ENCODE measurements around the gene PIK3R6.
A peak's percentile ranks its signal among the peaks of the same experiment; 100 is the strongest.

PIK3R6 gene

DNA sequence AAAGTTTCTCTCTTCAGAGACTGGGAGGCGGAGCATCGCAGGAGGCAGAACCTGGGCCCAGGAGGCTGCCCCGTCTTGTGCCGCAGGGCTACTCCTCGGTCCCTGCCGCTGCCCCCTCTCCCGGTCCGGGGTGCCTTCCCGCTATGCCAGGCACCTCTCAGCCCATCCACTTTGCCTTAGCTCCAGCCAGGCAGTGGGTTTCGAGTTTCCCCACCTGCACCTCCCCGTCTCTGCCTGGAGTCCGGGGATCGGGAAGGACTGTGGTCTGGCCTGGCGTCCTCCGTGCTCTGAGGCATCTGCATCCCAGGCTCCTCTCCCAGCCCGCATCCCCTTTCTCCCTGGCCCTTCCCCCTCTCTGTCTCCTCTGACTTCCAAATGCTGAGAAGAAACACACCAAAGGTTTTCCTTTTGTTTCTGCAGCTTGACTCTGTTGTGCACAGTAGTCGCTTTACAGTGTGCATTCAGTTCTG, 26.8 kb upstream of the PIK3R6 start:
- DNase-seq, result no peak

DNA sequence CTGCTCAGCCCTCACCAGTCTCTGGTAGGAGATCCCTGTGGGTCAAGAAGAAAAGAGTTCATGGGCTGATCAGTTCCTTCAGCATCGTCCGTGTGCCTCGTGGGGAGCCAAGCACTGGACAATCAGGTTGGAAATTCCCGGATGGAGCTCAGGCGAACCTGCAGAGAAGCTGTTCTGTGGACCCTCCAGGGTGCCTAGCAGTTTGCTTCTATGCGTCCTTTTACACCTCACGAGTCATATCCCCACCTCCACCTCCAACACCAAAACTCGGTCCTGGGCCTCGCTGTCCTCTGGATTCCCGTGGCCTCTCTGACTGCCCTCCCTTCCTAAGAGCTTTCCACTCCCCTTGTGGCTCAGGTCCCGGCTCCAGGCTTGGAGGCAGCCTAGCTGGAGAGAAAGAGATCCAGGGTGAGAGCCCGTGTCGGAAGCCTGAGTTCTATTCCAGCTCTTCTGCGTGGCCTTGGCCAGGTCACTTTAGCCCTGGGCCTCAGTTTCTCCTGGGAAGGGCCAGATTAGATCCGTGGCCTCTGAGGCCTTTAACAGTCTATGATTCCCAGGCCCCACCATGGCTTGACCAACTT, 26.2 kb upstream of the PIK3R6 start:
- DNase-seq, result no peak

DNA sequence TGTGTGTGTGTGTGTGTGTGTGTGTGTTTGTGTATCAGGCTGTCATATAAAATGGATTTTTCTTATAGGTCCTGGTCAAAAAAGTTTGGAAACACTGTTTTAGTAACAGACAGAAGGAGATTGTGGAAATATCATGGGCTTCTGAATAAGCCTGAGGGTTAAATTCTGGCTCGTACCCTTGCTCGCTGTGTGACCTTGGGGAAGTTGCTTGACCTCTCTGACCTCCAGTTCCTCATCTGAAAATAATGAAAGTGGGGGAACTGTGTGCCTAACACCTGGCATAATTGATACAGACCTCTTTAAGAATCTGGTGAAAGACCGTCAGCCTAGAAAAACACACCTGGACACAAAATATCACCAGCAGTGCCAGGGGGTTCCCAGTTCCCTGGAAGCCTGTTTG, 25.6 kb upstream of the PIK3R6 start:
- DNase-seq, result no peak

DNA sequence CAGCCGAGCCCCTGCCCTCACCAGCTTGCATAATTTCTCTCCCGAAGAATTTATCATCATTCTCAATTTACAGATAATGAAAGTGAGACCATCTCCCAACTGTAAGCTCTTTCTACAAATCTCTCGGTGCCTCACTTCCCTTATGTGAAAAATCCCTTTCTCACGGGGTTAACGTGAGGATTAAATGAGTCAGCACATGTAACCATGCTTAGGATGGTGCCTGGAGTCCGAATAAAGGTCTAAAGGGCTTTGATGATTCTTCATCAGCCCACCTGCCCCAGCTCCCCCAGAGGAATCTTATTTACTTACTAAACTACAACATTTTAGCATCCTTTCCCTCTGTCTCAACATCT, 24.8 kb upstream of the PIK3R6 start:
- no peak for DNase-seq

DNA sequence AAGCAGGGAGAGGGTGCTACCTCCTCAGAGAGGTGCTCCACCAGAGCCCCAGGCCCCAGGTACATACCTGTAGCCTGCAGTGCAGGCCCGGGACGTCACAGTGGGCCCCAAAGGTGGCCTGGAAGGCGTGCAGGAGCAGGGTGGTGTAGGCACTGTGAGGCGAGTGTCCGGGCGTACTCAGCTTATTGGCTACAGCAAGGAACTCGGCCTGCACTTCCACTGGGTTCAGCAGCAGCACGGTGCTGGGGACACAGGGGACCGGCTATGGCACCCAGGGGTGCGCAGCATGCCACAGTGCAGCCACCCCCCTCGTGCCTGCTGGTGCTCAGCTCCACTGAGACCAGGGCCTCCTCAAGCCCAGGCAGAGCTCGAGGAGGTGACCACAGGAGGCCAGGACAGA, 23.2 kb upstream of the PIK3R6 start:
- DNase-seq, result no peak

DNA sequence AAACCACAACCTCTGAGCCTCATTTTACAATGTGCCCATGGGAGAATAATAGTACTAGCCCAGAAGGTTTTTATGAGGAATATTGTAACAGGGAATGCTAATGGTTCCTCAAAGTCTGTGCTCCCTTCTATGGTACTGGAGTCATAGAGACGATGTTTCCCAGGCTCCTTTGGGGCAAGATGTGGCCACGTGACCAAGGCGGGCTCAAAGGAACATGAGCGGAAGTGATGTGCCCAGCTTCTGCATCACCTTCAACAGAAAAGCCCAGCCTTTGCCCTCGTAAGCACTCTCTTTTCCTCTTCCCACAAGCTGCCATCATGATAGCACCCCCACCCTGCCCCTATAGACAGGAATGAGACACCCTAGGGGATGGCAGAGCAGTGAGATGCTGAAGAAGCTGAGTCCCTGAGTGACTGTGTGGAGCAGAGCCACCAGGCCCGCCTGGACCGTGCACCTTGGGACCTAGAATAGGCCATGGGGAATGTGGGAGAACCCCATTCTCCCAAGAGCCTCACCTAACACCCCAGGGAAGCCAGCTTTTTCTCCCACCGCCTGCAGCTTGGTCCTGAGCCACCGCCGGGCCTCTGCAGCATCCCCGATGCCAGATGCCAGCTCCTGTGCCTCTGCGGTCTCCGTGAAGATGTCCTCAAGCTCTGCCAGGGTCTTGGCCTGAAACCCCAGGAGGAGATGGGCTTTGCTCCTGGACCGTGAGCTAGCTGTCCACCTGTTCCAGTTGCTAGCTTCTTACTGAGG, 22.2 kb upstream of the PIK3R6 start:
- no peak for DNase-seq

DNA sequence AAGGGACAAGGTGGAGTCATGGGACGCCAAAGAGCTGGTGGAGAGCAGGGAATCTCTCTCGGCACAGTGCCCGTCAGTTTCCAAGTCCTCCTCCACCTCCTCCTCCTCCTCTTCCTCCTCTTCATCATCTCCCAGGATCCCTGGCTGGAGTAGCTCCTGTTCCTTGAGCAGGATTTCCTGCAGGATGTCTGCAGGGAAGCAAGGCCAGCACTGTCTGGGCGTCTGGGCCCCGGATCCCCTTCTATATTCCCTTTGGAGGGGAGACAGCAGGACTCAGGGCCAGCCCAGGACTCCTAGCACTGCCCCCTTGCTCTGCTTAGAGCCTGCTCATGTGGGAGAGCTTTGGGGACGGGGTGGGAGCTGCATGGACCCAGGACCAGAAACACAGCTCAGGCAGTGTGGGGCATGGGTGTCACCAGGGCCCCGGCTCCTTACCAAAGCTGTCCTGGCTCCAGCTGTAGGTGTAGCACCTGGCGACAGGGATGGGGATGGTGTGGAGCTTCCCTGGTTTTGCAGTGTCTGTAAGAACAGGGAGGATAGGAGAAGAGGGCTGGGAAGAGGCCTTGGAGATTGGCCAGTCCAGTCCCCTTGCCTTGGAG, 21.3 kb upstream of the PIK3R6 start:
- no peak for DNase-seq

DNA sequence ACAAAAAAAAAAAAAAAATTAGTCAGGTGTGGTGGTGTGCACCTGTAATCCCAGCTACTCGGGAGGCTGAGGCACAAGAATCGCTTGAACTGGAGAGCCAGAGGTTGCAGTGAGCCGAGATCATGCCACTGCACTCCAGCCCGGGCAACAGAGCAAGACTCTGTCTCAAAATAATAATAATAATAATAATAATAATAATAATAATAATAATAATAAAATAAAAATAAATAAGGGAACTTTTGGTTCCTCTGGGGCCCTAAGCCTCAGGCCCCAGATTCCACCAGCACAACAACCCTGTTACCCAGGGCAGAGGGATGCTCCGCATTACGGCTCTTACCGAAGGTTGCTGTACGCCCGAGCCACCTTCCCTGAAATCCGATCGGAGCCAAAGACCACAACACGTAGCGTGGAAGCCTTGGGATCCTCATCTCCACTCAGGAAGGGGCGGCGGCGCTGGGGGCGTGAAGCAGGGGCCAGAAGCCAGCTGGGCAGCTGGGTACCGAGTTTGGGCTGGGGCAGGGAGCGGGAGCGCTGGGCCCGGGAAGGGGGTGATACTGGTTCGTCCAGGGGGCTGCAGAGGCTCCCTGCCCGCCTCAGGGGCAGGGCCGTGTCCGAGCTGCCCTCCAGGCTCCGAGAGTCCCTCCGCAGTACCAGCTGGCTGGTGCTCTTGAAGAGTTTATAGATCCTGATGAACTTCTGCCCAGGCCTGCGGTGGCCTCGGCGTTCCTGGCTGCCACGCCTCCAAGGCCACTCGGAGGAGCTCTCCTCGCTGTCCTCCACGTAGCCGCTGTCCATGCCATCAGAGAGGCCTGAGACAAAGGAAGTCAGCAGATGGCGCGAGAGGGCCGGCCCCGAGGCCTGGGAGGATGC, 20.6 kb upstream of the PIK3R6 start:
- no peak for DNase-seq

DNA sequence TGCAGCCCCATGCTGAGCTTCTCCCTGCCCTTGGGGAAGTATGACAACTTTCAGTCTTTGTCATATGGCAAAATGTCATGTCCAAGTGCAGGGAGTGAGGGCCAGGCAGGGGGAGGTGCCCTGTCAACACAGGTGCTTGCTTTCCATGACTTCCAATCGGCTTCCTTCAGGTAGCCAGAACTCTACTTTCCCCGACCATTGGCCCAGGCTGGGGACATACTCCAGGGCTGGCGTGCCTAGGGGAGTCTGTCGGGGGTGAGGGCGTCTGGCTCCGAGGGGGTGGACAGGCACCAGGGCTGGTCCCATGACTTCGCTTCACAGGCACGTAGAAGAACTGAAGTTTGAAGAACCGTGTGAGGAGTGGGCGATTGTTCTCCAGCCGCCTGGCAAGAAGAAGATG, 19.8 kb upstream of the PIK3R6 start:
- no peak for DNase-seq

DNA sequence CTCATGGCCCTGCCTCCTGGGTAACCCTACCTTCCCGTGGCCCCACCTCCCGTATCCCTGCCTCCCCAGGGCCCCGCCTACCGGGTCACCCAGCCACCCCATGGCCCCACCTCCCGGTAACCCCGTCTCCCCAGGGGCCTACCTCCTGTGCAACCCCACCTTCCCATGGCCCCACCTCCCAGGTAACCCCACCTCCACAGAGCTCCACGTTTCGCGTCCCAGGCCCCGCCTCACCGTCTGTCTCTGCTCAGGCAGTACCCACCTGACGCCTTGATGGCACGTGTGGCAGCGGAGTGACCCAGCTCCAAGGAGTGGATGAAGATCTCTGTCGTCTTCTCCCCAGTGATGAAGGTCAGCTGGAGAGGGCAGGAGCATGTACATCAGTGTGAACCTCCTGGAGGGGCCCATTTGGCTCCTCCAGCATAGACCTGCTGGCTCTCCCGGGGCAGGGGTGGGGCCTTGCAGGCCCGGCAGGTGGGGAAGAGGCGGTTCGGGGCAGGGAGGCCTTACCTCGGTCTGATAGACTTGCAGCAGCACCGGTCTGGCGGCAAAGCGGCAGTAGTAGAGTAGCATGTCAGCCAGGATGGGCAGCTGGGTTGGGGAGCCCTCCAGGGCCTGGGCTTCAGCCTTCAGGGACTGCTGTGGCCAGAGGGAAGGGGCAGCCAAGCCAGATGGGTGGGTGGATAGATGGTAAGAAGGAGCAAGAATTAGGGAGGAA, 18.7 kb upstream of the PIK3R6 start:
- no peak for DNase-seq

DNA sequence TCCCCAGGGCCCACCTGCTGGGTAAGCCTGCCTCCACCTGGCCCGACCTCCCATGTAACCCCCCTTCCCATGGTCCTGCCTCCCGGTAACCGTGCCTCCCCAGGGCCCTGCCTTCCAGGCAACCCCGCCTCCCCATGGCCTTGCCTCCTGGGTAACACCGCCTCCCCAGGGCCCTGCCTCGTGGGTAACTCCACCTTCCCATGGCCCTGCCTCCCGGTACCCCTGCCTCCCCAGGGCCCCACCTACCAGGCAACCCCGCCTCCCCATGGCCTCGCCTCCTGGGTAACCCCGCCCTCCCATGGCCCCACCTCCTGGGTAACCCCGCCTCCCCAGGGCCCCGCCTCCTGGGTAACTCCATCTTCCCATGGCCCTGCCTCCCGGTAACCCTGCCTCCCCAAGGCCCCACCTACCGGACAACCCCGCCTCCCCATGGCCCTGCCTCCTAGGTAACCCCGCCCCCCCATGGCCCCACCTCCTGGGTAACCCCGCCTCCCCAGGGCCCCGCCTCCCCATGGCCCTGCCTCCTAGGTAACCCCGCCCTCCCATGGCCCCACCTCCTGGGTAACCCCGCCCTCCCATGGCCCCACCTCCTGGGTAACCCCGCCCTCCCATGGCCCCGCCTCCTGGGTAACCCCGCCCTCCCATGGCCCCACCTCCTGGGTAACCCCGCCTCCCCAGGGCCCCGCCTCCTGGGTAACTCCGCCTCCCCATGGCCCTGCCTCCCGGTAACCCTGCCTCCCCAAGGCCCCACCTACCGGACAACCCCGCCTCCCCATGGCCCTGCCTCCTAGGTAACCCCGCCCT, 17.9 kb upstream of the PIK3R6 start:
- DNase-seq, result peak; percentile 5 to 19

DNA sequence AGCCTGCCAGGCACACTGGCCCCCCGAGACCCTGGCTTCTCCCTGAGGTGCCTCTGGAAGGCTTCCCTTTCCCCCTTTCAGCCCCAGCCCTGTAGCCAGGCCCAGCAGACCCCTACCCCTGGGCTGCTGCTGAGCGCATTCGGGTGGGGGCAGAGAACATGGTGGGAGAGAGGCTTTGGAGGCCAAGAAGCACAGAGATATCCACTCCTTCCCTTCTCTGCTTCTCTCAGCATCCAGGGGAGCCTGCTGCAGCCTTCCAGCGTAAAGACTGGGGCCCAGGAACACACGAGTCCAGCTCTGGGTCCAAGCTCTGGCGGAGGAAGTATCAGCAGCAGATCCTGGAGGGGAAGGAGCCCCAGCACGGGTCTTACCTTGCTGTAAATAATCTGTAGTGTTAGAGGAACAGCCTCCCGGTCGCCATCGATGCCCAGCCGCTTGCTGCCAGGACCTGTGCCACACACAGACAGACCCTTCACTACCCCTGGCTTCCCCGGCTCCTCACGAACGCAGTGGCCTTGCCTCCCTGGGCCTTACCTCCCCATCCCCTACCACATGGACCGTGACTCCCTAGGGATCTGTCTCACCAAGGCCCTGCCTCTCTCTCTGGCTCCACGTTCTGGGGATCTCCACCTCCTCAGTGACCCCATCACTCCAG, 17.0 kb upstream of the PIK3R6 start:
- DNase-seq, result no peak

DNA sequence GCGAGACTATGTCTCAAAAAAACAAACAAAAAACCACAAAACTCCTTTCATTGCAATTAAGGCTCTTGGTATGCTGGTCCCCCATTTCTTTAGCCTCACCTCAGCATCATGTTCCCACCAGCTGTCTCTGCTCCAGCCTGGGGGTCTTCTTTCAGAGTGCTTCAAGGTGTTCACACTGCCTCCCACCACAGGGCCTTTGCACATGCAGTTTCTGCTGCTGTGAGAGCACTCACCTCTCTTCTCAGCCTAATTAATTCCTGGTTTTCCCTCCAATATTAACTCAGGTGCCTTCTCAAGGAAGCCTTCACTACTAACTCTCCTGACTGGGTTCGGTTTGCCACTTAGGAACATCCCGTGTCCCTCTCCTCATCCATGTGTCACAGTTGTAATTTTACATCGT, 15.9 kb upstream of the PIK3R6 start:
- DNase-seq, result no peak

DNA sequence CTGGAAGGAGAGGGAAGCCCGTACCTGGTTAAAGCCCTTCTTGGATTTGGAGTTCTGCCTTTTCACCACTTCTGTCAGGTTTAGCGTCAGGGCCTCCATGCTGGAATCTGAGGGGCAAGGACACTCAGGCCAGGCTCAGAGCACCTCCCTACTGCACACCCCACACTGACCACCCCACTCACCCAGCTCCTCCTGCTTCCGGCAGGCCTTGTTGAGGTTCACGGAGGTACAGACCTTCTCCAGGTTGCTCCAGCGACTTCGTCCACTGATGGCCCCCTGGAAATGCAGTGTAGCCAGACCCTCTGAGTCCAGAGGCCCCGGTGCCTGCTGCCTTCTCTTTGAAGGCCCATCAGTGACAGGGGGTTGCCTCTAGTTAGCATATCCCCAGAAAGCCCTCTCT, 14.1 kb upstream of the PIK3R6 start:
- no peak for DNase-seq

DNA sequence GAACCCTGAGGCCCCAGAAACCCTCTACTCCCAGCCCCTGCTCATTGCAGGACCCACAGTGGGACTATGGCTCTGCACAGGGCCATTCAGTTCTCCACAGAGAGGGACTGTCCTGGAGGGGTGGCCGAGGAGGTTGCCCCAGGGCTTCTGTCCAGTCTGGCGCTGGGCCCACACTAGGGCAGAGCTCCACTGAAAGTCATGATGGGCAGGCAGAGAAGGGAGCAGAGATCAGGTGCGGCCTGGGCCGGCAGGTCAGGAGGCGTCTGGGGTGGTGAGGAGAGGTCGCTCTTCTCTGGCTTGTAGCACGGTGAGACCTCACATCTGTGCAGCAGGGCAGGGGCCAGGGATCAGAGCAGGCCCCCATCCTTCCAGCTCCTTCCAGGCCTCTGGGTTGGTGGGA, 13.0 kb upstream of the PIK3R6 start:
- no peak for DNase-seq

DNA sequence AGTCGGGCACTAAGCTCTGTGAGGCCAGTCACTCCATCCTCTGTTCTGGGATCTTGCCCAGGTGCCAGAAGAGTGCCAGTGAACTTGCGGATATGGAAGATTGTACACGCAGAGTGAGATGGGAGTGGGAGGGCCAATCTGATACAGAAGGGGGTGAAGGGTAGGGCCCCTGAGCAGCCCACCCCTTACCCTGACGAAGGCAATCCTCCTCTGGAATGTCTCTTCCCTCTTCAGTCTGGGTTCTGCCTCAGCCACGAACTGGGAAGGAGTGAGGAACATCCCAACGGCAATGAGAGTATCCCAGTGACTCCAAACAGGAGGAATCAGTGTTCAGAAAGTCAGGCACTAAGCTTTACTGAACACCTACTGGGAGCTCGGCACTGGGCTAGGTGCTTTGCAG, 11.9 kb upstream of the PIK3R6 start:
- DNase-seq, result no peak

DNA sequence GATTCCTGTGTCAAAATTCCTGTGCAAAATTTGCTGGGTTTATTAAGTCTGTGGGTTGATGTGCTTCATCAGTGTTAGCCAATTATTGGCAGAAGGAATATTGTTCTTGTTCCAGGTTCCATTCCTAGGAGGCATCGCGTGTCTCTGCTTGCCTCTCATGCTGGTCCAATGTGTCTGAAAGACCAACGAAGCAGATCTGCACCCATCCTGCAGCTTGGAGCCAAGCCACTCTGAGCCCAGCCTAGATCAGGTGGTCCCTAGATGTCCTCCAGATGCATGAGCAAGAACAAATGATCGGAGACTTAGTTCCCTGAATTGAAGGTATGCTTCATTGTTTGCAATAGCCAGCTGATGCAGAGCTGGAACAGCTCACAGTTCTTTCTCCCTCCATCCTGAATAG, 10.5 kb upstream of the PIK3R6 start:
- DNase-seq, result no peak

DNA sequence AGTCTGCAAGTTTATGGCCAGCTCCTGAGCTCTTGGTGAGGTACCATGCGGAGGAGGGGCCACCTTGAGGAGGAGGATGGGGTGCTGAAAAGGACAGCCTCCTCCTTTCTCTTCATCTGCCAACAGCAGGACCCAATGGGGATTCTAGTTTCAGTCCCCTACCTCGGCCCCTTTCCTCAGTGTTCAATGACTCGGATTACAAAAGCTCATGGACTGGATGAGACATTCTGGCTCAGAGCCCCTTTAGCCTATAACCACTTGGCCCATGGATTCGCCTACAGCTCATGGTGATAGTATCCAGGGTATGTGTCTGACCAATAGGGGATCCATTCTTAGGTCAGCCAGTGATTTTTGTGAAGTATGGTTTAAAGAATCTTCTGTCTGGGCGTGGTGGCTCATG, 8.5 kb upstream of the PIK3R6 start:
- DNase-seq, result no peak

DNA sequence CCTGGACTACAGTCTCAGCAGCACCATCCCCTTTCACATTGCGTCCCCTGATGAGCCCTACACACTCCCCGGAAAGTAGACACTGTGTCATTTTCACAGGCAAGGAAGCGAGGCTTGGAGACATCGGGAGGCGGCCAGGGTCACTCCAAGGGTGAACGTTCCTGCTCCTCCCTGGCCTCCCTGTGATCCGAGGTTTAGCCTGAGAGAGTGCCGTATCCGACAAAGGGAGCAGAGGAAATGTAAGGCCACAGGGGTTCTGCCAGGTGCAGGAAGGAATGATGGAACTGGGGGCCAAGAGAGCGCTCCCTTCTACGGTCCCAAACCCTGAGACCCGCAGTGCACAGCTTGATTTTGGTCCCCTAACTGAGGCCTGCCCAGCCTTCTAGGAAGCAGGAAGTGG, 8.0 kb upstream of the PIK3R6 start:
- no peak for DNase-seq

DNA sequence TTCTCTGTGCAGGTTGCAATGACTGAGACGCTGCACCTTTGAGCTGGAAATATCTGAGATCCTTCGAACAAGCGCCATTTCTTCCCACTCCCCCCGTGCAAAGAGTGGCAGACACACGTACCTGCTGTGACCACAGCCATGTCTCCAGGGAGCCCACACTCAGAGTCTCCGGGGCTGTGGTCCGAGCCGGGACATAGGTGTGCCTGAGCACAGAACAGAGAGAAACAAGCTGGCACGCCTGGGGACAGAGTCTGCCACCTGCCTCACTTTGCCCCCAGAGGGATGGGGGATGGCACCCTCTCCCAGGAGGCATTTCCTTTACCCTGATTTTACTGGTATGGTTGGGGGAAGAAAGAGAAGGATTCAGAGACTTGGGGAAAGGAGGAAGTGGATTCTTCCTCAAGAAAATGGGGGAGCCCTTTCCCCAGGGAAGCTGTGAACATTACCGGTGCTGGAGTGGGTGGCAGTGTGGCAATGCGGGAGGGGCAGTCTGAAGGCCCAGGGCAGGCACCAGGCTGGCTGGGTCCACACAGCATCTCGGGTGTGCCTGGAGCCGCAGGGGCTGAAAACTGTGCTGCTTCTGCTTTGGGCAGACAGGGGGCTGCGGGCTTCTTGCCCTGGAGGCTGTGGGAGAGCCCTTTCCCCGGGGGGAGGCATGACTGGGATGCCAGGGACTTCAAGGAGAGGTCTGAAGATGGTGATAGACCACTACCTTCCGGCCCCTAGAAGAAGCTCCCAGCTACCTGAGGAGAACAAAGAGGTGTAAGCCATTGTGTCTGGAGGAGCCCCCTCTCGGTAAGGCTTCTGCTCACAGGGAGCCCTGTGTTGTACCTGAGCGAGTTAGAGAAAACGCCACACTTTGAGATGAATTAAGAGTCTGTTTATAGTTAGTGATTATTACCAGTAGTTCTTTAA, 6.6 kb upstream of the PIK3R6 start:
- DNase-seq, result no peak

Measured in activated CD4-positive, alpha-beta T cell treated with anti-CD3 and anti-CD28 coated beads, Interleukin-2, amount 50 U/mL, for 4 hours (primary cell).